AG09309 (cell line): ENCODE data around the gene TMEM95.
A peak's percentile ranks its signal among the peaks of the same experiment; 100 is the strongest.

Experiments
- DNase-seq: peaks from one replicate; pipeline ENCODE4 v3.0.0-alpha.2; 2010; ENCODE audit warnings: low read depth
- H3K4me3 ChIP-seq: 2 replicates; pipeline ENCODE4 v1.5.1; 2011; ENCODE audit warnings: mild to moderate bottlenecking, low read depth, low read length, moderate library complexity; ENCODE audit not compliant: control insufficient read depth
- TF ChIP-seq, protein P1 (sequence below): IDR thresholded peaks from 2 replicates; pipeline ENCODE4 v1.5.1; 2011; ENCODE audit warnings: mild to moderate bottlenecking, low read depth, low read length, inconsistent platforms; ENCODE audit not compliant: insufficient read depth, control insufficient read depth; ENCODE audit errors: missing control alignments

The TMEM95 gene, protein sequence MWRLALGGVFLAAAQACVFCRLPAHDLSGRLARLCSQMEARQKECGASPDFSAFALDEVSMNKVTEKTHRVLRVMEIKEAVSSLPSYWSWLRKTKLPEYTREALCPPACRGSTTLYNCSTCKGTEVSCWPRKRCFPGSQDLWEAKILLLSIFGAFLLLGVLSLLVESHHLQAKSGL

DNA sequence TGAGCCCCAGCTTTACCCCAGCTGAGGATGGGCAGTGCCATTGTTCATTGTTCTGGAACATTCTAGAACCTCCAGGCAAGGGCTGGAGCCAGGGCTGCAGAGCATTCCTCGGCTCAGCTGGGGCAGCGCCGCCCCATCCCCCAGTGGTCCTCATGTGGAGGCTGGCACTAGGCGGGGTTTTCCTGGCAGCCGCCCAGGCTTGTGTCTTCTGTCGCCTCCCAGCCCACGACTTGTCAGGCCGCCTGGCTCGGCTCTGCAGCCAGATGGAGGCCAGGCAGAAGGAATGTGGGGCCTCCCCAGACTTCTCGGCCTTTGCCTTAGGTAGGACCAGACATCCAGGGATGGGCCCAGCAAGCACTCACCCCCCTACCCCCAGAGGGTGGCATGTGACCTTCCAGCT, at the start of gene TMEM95:
Gene TMEM95 (plus strand): TSS at position 104 of the 400 bp plus-strand sequence. CDS start 49 bp downstream, at position 153.
- no peak for DNase-seq
- TF ChIP-seq, protein P1, sequence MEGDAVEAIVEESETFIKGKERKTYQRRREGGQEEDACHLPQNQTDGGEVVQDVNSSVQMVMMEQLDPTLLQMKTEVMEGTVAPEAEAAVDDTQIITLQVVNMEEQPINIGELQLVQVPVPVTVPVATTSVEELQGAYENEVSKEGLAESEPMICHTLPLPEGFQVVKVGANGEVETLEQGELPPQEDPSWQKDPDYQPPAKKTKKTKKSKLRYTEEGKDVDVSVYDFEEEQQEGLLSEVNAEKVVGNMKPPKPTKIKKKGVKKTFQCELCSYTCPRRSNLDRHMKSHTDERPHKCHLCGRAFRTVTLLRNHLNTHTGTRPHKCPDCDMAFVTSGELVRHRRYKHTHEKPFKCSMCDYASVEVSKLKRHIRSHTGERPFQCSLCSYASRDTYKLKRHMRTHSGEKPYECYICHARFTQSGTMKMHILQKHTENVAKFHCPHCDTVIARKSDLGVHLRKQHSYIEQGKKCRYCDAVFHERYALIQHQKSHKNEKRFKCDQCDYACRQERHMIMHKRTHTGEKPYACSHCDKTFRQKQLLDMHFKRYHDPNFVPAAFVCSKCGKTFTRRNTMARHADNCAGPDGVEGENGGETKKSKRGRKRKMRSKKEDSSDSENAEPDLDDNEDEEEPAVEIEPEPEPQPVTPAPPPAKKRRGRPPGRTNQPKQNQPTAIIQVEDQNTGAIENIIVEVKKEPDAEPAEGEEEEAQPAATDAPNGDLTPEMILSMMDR, result no peak
- peak within 1 kb of the TSS; percentile 7; the same call in 1 of the 2 replicates for H3K4me3 ChIP-seq

DNA sequence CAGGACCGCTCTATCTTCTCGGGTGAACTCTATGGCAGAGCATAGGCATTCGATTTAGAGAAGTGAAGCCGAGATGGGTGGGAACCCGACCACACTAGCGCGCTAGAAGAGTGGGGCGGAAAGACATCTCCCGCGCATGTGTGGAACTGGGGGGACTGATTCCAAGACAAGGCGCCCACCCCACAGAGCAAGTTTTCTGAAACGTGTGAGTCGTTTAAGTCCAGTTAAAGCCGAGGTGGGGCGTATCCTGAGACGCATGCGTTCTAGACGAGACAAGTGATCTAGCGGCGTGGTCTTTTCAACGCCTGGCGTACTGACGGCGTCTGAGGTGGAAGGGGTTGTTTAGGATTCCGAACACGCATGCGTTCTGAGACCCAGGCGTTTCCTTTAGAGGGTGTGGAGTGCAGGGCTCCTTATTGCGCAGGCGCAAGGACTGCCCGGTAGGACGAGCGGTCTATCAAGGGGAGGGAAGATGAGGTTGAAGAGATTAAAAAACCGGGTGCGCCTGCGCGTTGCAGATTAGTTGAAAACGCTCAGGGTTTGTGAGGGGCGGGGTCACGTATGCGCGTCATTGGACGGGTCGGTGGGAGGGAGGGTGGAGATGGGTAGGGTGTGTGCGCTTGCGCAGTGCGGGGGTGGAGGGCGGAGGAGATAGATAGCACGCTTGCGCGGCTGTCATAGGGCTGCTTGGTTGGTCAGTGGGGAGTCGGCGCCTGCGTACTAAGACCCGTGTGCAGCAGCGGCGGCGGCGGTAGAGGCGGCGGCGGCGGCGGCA, 47.9 kb upstream of the TMEM95 start, which contains the start of gene EIF5A:
Gene EIF5A (plus strand): TSS at position 718 of the 775 bp plus-strand sequence. CDS start 2,008 bp downstream, outside the sequence.
- peak; percentile 100 for DNase-seq
- H3K4me3 ChIP-seq, result peak within 1 kb of the TSS; percentile 68
- TF ChIP-seq, protein P1, result no peak

DNA sequence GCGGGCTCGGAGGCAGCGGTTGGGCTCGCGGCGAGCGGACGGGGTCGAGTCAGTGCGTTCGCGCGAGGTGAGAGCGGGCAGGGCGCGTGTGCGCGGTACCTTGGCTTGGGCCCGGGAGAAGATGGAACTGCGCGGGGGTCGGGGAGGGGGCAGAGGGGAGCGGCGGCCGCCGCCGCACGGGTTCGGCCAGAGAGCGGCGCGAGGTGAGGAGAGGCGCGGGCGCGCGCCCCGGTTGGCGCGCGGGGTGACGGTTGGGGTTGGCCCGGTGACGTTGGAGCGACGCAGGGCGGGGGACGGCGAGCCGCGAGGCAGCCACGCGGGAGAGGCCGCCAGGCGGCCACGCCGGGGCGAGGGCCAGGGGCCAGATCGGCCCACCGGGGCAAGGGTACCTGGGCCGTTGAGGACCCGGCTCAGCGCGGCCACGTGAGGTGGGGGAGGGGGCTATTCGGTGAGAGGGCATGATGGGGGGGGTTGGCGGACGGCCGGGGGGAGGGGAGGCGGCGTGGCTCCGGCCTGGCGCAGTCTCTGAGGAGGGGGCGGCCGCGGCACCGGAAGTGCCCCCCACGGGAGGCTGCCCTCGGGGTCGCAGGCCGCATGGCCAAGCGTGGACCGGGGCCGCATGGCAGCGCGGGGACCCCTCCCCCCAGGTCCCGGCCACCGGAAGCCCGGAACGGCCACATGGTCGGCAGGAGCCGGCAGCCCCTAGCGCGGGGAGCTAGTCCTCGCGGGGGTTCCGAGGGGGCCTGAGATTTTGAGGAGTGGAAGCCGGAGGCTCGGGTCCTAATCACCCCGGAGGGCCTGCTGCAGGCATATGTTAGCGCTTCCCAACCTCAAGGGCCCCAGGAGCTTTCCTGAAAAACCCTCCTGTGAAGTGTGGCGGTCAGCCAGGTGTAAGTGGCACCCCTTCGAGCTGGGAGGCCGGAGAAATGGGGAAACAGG, 47.0 kb upstream of the TMEM95 start:
- DNase-seq, result no peak
- TF ChIP-seq, protein P1, result peak; percentile 4
- H3K4me3 ChIP-seq, result peak overlapping the region; percentile 68

DNA sequence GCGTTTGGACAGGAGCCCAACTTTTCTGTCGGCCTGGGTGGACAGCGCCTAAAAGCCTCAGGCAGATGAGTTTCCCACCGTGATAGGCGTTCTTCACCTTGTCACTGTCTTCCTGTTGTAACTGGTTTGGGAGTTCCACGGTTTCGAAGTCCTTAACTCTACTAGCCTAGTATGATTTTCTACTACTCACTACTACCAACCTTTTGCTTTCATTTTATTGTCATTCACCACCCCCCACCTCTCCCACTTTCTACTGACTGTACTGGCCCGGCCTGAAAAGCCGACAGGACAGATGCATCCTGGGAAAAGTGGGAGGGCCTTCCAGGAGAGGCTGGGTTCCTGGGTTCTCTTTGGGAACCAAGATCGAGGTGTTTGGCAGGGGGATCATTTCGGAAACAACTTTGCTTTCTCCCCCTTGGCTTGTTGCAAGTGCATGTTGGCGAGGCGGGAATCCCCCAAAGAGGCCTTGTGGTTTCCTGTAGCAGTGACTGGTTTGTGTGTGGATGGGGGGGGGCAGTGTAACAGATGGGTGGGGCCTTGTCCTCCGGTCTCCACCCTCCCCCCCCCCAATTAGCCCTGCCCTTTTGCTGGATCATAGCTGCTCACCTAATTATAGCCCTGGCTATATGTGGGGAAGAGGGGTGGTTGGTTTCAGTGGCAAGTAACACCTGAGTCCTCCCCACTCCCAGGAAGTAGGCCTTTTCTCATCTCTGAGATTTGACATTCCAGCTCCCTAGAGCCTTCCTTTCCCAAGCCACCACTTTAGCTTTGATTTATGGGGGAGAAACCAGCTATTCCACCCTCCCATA, 46.1 kb upstream of the TMEM95 start:
- DNase-seq, result no peak
- H3K4me3 ChIP-seq, result peak overlapping the region; percentile 68
- TF ChIP-seq, protein P1, result no peak

DNA sequence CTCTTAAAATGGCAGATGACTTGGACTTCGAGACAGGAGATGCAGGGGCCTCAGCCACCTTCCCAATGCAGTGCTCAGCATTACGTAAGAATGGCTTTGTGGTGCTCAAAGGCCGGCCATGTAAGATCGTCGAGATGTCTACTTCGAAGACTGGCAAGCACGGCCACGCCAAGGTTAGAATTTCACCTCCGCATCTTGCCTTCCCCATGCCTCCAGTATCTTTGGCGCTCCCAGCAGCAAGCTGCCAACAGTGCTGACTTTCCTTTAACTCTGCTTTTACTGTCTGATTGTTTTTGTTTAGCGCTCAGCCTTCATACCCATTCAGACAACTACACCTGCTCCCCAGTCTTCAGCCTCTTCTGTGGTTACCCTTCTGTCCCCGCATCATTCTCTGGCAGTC, 45.3 kb upstream of the TMEM95 start:
- peak overlapping the region; percentile 68; the same call in 1 of the 2 replicates for H3K4me3 ChIP-seq
- no peak for DNase-seq

More for the DNA sequence above, 45.3 kb upstream of the TMEM95 start:
- TF ChIP-seq, protein P1, result no peak
